GM12892 (cell line): ENCODE data around the gene NDUFB11.

ENCODE experiments used
- POLR2A ChIP-seq: IDR thresholded peaks from 2 replicates; pipeline ENCODE4 v1.6.1; 2011; ENCODE audit warnings: low read depth, low read length, control low read depth
- POLR2AphosphoS5 ChIP-seq: IDR thresholded peaks from 2 replicates; pipeline ENCODE4 v1.6.1; 2011; ENCODE audit warnings: low read depth, low read length, control low read depth
- TAF1 ChIP-seq: IDR thresholded peaks from 2 replicates; pipeline ENCODE4 v1.6.1; 2011; ENCODE audit warnings: low read depth, mild to moderate bottlenecking, control low read depth, low read length, borderline replicate concordance

GRCh38 chrX:47129157-47129898 is 15.2 kb downstream of the NDUFB11 start:
- TF ChIP-seq POLR2AphosphoS5 = peak; percentile 73
- TF ChIP-seq TAF1 = peak; percentile 85
- peak; percentile 76 for TF ChIP-seq POLR2A
